Measurements from ENCODE around the gene ALG1. TPM values are rescaled to one million over a fixed set of nuclear protein-coding genes. Genes with fewer than 3 reads are reported as not detected.
"Not testable (repeated sequence)": the region's sequence is repeated elsewhere in the genome, so short reads cannot be mapped to it uniquely, and the experiment has no call there.

Gene ALG1
- total RNA-seq, 1 experiment from 2014 or later = 36.2 TPM

DNA sequence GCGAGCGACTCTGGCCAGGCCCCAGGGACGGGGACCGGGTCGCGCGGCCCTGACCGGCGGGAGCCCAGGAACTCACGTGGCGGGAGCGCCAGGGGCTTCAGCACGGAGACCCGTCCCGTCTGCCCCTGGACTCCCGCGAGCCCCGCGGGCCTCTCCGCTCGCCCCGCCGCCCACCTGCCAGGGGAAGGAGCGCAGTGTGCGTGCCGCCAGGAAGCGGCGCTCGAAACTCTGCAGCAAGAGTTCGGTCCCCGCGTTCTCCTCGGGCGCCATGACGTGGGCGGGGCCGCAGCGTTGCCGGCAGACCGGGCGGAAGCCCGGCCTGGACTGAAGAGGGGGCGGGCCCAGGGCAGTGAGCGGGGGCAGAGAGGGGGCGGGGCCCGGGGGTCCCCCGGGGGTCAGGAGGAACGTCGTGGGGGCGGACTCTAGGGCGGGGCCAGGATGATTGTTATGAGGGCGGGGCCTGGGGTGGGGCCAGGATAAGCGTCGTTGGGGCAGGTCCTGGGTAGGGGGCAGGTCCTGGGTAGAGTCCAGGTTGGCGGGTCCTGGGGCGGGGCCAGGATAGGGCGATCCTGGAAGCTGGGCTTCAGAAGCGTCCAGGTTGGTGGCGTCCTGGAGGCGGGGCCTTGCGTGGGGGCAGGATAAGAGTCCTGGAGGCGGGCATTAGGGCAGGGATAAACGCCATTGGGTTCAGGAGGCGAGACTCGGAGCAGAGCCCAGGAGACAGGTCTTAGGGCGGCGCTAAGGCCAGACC is 26.0 kb downstream of the ALG1 start, which contains the start of gene EEF2KMT:
TSS of gene EEF2KMT (minus strand) at position 326 of the 751 bp plus-strand sequence. CDS start at position 270, 56 bp downstream.
- peak within 1 kb of the TSS; percentile 88 to 93 for H3K4me3 Mint-ChIP-seq
- peak within 1 kb of the TSS; percentile 32 for H3K9ac ChIP-seq (ENCODE audit: extremely low read depth, insufficient read length, low read length)
- H3K9me3 ChIP-seq (ENCODE audit: control insufficient read depth, low read depth, low read length); H4K5ac ChIP-seq (ENCODE audit: insufficient read length, low read depth, low read length); H3K56ac ChIP-seq (ENCODE audit: insufficient read length, low read depth, low read length); H2BK15ac ChIP-seq (ENCODE audit: low read depth, low read length); H3K9me3 Mint-ChIP-seq; H2BK5ac ChIP-seq (ENCODE audit: insufficient read length, low read length); H3K4ac ChIP-seq (ENCODE audit: low read depth, low read length); H3K4me1 ChIP-seq (ENCODE audit: insufficient read depth, low read length); H2AFZ ChIP-seq (ENCODE audit: low read length); H2BK12ac ChIP-seq (ENCODE audit: insufficient read length, low read depth, low read length); H4K8ac ChIP-seq (replicated peaks; ENCODE audit: insufficient read length, low read depth, low read length); H3K27me3 Mint-ChIP-seq (ENCODE audit: low read depth); H2BK120ac ChIP-seq (ENCODE audit: low read depth, low read length, poor library complexity, severe bottlenecking); H3K27ac ChIP-seq (ENCODE audit: insufficient read length, low read depth, low read length); H3K27me3 ChIP-seq (ENCODE audit: insufficient read depth, low read length); H3K23ac ChIP-seq (ENCODE audit: insufficient read length, low read depth, low read length); H4K91ac ChIP-seq (ENCODE audit: insufficient read length, low read depth, low read length); H4K20me1 ChIP-seq (ENCODE audit: control insufficient read depth, insufficient read depth, insufficient read length); H3T11ph ChIP-seq (ENCODE audit: low read length); H2BK20ac ChIP-seq (ENCODE audit: low read depth, low read length, poor library complexity, severe bottlenecking); H2AK5ac ChIP-seq (ENCODE audit: insufficient read length, low read length); H3K23me2 ChIP-seq (ENCODE audit: insufficient read length, low read depth, low read length, poor library complexity, severe bottlenecking); H3K14ac ChIP-seq (ENCODE audit: insufficient read depth, low read length); H3K79me1 ChIP-seq (ENCODE audit: insufficient read depth, low read depth, low read length, poor library complexity, severe bottlenecking); H3K79me2 ChIP-seq (ENCODE audit: insufficient read depth, low read length): not testable (repeated sequence)
- peak within 1 kb of the TSS; percentile 96 to 99 (median 98); a peak in 6 of 7 replicates for H3K27ac Mint-ChIP-seq
- H3K4me2 ChIP-seq (ENCODE audit: insufficient read depth, insufficient read length, low read length) = peak within 1 kb of the TSS; percentile 68
- peak within 1 kb of the TSS; percentile 58 for H3K18ac ChIP-seq (ENCODE audit: insufficient read length, low read depth, low read length)
- H3K4me1 Mint-ChIP-seq = peaks cover 16 to 31% of the 10 kb centered on the region in 2 experiments
- no CpG with 5 or more reads among the region's 67 CpGs for WGBS (ENCODE audit: extremely low coverage, insufficient read length, low lambda C conversion rate)
- H3K36me3 Mint-ChIP-seq (ENCODE audit: insufficient read depth in 1 of 3, low read depth in 3 of 3) = peaks cover 6 to 13% (median 7%) of the 10 kb centered on the region in 3 experiments; a peak in 5 of 7 replicates
- peak; percentile 99 for DNase-seq

DNA sequence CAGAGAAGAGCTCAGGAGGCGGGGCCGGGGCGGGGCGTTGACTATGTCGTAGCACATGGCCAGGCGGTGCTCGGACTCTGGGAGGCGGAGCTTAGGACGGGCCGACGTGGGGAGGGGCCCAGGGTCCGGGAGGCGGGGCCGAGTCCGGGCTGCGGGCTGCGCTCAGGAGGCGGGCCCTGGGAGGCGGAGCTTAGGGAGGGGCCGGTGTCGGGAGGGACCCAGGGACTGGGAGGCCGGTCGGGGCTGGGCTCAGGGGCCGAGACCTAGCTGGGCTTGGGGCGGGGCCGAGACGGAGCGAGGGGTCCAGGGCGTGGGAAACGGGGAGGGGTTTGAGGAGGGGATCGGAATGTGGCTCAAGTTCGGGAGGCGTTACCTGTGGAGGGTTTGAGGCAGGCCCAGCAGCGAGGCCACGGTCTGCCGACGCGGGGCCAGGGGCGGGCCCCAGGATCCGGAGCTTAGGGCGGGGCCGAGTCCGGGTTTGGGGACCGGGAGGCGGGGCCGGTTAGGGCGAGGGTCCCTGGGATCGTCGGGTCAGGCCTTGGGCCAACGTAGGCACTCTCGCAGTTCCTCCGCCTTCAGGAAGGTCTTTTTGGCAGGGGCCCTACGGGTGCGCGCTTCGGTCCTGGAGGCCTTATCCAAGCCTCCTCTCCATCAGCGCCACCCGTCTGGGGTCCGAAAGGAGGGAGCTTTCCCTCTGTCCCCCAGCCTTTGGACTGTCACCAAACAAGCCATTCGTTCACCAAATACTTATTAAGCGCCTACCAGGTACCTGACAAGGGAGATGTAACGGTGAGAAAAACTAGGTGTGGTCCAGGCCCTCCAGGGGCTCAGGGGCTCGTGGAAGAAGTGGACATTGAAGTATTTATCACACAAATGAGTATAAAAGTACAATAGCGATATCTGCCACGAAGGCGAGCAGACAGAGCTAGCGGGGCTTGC is 26.8 kb downstream of the ALG1 start:
- not testable (repeated sequence) for H3T11ph ChIP-seq (ENCODE audit: low read length); H3K56ac ChIP-seq (ENCODE audit: insufficient read length, low read depth, low read length); H3K9me3 ChIP-seq (ENCODE audit: control insufficient read depth, low read depth, low read length); H2AFZ ChIP-seq (ENCODE audit: low read length); H4K91ac ChIP-seq (ENCODE audit: insufficient read length, low read depth, low read length); H4K20me1 ChIP-seq (ENCODE audit: control insufficient read depth, insufficient read depth, insufficient read length); H3K23ac ChIP-seq (ENCODE audit: insufficient read length, low read depth, low read length); H3K9me3 Mint-ChIP-seq; H3K14ac ChIP-seq (ENCODE audit: insufficient read depth, low read length); H2BK5ac ChIP-seq (ENCODE audit: insufficient read length, low read length); H3K9ac ChIP-seq (ENCODE audit: extremely low read depth, insufficient read length, low read length); H3K18ac ChIP-seq (ENCODE audit: insufficient read length, low read depth, low read length); H2BK15ac ChIP-seq (ENCODE audit: low read depth, low read length); H3K79me1 ChIP-seq (ENCODE audit: insufficient read depth, low read depth, low read length, poor library complexity, severe bottlenecking); H4K8ac ChIP-seq (replicated peaks; ENCODE audit: insufficient read length, low read depth, low read length); H2BK12ac ChIP-seq (ENCODE audit: insufficient read length, low read depth, low read length); H2AK5ac ChIP-seq (ENCODE audit: insufficient read length, low read length); H3K27me3 ChIP-seq (ENCODE audit: insufficient read depth, low read length); H3K79me2 ChIP-seq (ENCODE audit: insufficient read depth, low read length); H3K4me1 ChIP-seq (ENCODE audit: insufficient read depth, low read length); H2BK20ac ChIP-seq (ENCODE audit: low read depth, low read length, poor library complexity, severe bottlenecking); H3K36me3 Mint-ChIP-seq (ENCODE audit: insufficient read depth in 1 of 3, low read depth in 3 of 3); H3K4ac ChIP-seq (ENCODE audit: low read depth, low read length); H2BK120ac ChIP-seq (ENCODE audit: low read depth, low read length, poor library complexity, severe bottlenecking); H3K27ac ChIP-seq (ENCODE audit: insufficient read length, low read depth, low read length); H3K27me3 Mint-ChIP-seq (ENCODE audit: low read depth); H4K5ac ChIP-seq (ENCODE audit: insufficient read length, low read depth, low read length); H3K23me2 ChIP-seq (ENCODE audit: insufficient read length, low read depth, low read length, poor library complexity, severe bottlenecking)
- Mint-ChIP-seq H3K4me3 (peak overlapping the region; percentile 88 to 93), H3K4me1 (peaks cover 16 to 31% of the 10 kb centered on the region in 2 experiments), H3K27ac (peak overlapping the region; percentile 96 to 99 (median 98); a peak in 6 of 7 replicates)
- whole genome bisulfite sequencing (ENCODE audit: extremely low coverage, insufficient read length, low lambda C conversion rate) = no CpG with 5 or more reads among the region's 67 CpGs
- DNase-seq = peak; percentile 97
- H3K4me2 ChIP-seq (ENCODE audit: insufficient read depth, insufficient read length, low read length) = peak overlapping the region; percentile 29
